Upper lobe of left lung (tissue), 6 donors: ENCODE measurements around the gene ADCY4. TPM values are rescaled to one million over a fixed set of nuclear protein-coding genes. Genes with fewer than 3 reads are reported as not detected.

Experiments
- ATAC-seq, 2 donors: fragments of 200-7000 bp; cut with Tn5 transposase; one replicate each; pipeline ENCODE4 v1.9.1; 2022; ENCODE audit warnings: mild to moderate bottlenecking in 2 of 2, moderate library complexity in 2 of 2; ENCODE audit not compliant: low FRiP score in 2 of 2
- DNase-seq, 2 donors: peaks; one replicate each; pipeline ENCODE4 v3.0.0-alpha.2; 2019 to 2020
- H3K27ac ChIP-seq, 4 donors: fragments of 200-600 bp; sonication (generic); one replicate each; pipeline ENCODE4 v1.5.1; 2016 to 2019
- H3K27me3 ChIP-seq, 4 donors: fragments of 200-600 bp; sonication (generic); one replicate each; pipeline ENCODE4 v1.5.1; 2017 to 2019
- H3K36me3 ChIP-seq, 4 donors: fragments of 200-600 bp; sonication (generic); one replicate each; pipeline ENCODE4 v1.5.1; 2016 to 2019
- H3K4me1 ChIP-seq, 4 donors: fragments of 200-600 bp; sonication (generic); one replicate each; pipeline ENCODE4 v1.5.1; 2018 to 2019
- H3K4me3 ChIP-seq, 4 donors: fragments of 200-600 bp; sonication (generic); one replicate each; pipeline ENCODE4 v1.5.1; 2017 to 2019; ENCODE audit warnings: mild to moderate bottlenecking in 2 of 4, moderate library complexity in 1 of 4
- H3K9me3 ChIP-seq, 4 donors: fragments of 200-600 bp; sonication (generic); one replicate each; pipeline ENCODE4 v1.5.1; 2018 to 2019
- CTCF ChIP-seq, 6 experiments: fragments of 450-650 bp in 4 of 6; fragments of 200-600 bp in 2 of 6; sonication (generic) in 2 of 6; IDR thresholded peaks; one replicate each; pipeline ENCODE4 v1.5.1; 2016 to 2019; ENCODE audit warnings: antibody characterized with exemption in 6 of 6
- EP300 ChIP-seq, 4 donors: sonication (generic); formaldehyde crosslinking; IDR thresholded peaks; one replicate each; pipeline ENCODE4 v1.5.1; 2017; ENCODE audit warnings: antibody characterized with exemption in 4 of 4, control low read depth in 2 of 4
- POLR2A ChIP-seq, 4 donors: fragments of 450-650 bp; IDR thresholded peaks; one replicate each; pipeline ENCODE4 v1.5.1; 2016 to 2017; ENCODE audit warnings: antibody characterized with exemption in 4 of 4, mild to moderate bottlenecking in 2 of 4
- POLR2AphosphoS5 ChIP-seq, 2 donors: sonication (generic); formaldehyde crosslinking; IDR thresholded peaks; one replicate each; pipeline ENCODE4 v1.5.1; 2017; ENCODE audit warnings: antibody characterized with exemption in 2 of 2
- WGBS, 2 donors: methylation state at CpG; one replicate each; pipeline ENCODE4 v1.1.5; 2017 to 2018; 5-methylcytosine and 5-hydroxymethylcytosine counted together
- total RNA-seq, 6 donors: library from RNA; depleted of rRNA in 4 of 6; stranded (reverse); fragments of >200 nt in 4 of 6; gene quantifications; one replicate each; pipeline versions ENCODE4 v1.1.0 to v1.2.1, GENCODE V29; 2016 to 2021
- donor health status: DM: no; HTN: no; CAD: no; lungs with moderate emphysema.
- donor health status: DM: no; HTN: yes; CAD: no; lungs with severe emphysema.

Gene ADCY4
- total RNA-seq, 6 donors from 2014 or later: 22.4 to 159 (median 43.7) TPM

GRCh38 chr14:24316597-24316950 is 18.3 kb downstream of the ADCY4 start:
- Histone ChIP-seq H3K27ac (peak overlapping the region; percentile 79 to 93 (median 91)), H3K27me3 (no peaks in the 10 kb centered on the region), H3K9me3 (no peaks in the 10 kb centered on the region), H3K4me3 (peak overlapping the region in 1 of 4 donors; percentile 25), H3K4me1 (peaks cover 54 to 66% (median 62%) of the 10 kb centered on the region in 4 donors), H3K36me3 (peaks cover 0 to 11% (median 3%) of the 10 kb centered on the region in 4 donors)
- ATAC-seq (no peak), DNase-seq (no peak)
- TF ChIP-seq EP300 (IDR thresholded peaks at IDR 0.05): no peak
- TF ChIP-seq CTCF (IDR thresholded peaks at IDR 0.05): no peak
- TF ChIP-seq POLR2A (IDR thresholded peaks at IDR 0.05): no peak
- TF ChIP-seq POLR2AphosphoS5 (IDR thresholded peaks at IDR 0.05): no peak
- 57 to 81% methylated on average over 9 to 18 of the region's 18 CpGs for WGBS, 2 donors

- Histone ChIP-seq H3K4me1 (peaks cover 60 to 71% (median 66%) of the 10 kb centered on the region in 4 donors), H3K27me3 (no peaks in the 10 kb centered on the region), H3K36me3 (peaks cover 0 to 11% (median 3%) of the 10 kb centered on the region in 4 donors), H3K9me3 (no peaks in the 10 kb centered on the region), H3K27ac (peak overlapping the region; percentile 79 to 93 (median 91)), H3K4me3 (peak overlapping the region in 2 of 4 donors; percentile 19 to 25)
- TF ChIP-seq CTCF (IDR thresholded peaks at IDR 0.05): peak; percentile 20 to 81 (median 44)
- TF ChIP-seq EP300 (IDR thresholded peaks at IDR 0.05): peak in 1 of 4 donors; percentile 15
- peak in 1 of 4 donors; percentile 5 for TF ChIP-seq POLR2A (IDR thresholded peaks at IDR 0.05)
- peak; percentile 51 to 70 for TF ChIP-seq POLR2AphosphoS5 (IDR thresholded peaks at IDR 0.05)
- DNase-seq (peak; percentile 55 to 90), ATAC-seq (peak; percentile 25 to 32)
- WGBS, 2 donors: 52 to 55% methylated on average over 26 to 55 of the region's 70 CpGs
Observed at GRCh38 chr14:24315807-24316596, 18.9 kb downstream of the ADCY4 start.

- H3K36me3 ChIP-seq: peaks cover 0 to 9% (median 3%) of the 10 kb centered on the region in 4 donors
- peaks cover 67 to 78% (median 72%) of the 10 kb centered on the region in 4 donors for H3K4me1 ChIP-seq
- peak overlapping the region in 1 of 4 donors; percentile 25 for H3K4me3 ChIP-seq
- ATAC-seq: no peak
- TF ChIP-seq CTCF (IDR thresholded peaks at IDR 0.05) (no peak), POLR2AphosphoS5 (IDR thresholded peaks at IDR 0.05) (no peak), EP300 (IDR thresholded peaks at IDR 0.05) (no peak), POLR2A (IDR thresholded peaks at IDR 0.05) (no peak)
- DNase-seq: no peak
- peak overlapping the region; percentile 79 to 93 (median 91) for H3K27ac ChIP-seq
- H3K27me3 ChIP-seq: no peaks in the 10 kb centered on the region
- no peaks in the 10 kb centered on the region for H3K9me3 ChIP-seq
- 72 to 75% methylated on average over 6 to 10 of the region's 10 CpGs for WGBS, 2 donors
Observed at GRCh38 chr14:24315243-24315806, 19.5 kb downstream of the ADCY4 start.

GRCh38 chr14:24314377-24315193 is 20.3 kb downstream of the ADCY4 start:
- ATAC-seq (no peak), DNase-seq (no peak)
- Histone ChIP-seq H3K9me3 (no peaks in the 10 kb centered on the region), H3K4me1 (peaks cover 74 to 85% (median 80%) of the 10 kb centered on the region in 4 donors), H3K36me3 (peaks cover 0 to 5% (median 2%) of the 10 kb centered on the region in 4 donors), H3K4me3 (peak overlapping the region in 1 of 4 donors; percentile 25), H3K27ac (peak overlapping the region; percentile 79 to 93 (median 91)), H3K27me3 (no peaks in the 10 kb centered on the region)
- TF ChIP-seq EP300 (IDR thresholded peaks at IDR 0.05) (no peak), POLR2AphosphoS5 (IDR thresholded peaks at IDR 0.05) (no peak)
- WGBS, 2 donors: 61% methylated on average over 5 of the region's 5 CpGs
